ENCODE measurements around the gene RNF114.

The RNF114 gene

GRCh38 chr20:49889001-49889934, 46.9 kb upstream of the RNF114 start:
- TF ChIP-seq TAF1 (IDR thresholded peaks at IDR 0.05; ENCODE audit: borderline replicate concordance, insufficient read depth, low read length) (no peak), REST (IDR thresholded peaks at IDR 0.05; ENCODE audit: insufficient read depth in 1 of 2, low read depth in 2 of 2, low read length in 2 of 2) (no peak), FOXP2 (optimal IDR thresholded peaks at IDR 0.05; ENCODE audit: borderline replicate concordance, extremely low read depth, extremely low read length, insufficient read depth) (no peak), SIN3A (IDR thresholded peaks at IDR 0.05; ENCODE audit: borderline replicate concordance, insufficient read depth, low read length) (no peak), POLR2AphosphoS5 (IDR thresholded peaks at IDR 0.05; ENCODE audit: low read depth, low read length) (no peak)

- TF ChIP-seq FOXP2 (optimal IDR thresholded peaks at IDR 0.05; ENCODE audit: borderline replicate concordance, extremely low read depth, extremely low read length, insufficient read depth), result no peak
Measured at GRCh38 chr20:49889935-49890333, 46.3 kb upstream of the RNF114 start.

- TF ChIP-seq FOXP2 (optimal IDR thresholded peaks at IDR 0.05; ENCODE audit: borderline replicate concordance, extremely low read depth, extremely low read length, insufficient read depth) (no peak), POLR2AphosphoS5 (IDR thresholded peaks at IDR 0.05; ENCODE audit: low read depth, low read length) (no peak), TAF1 (IDR thresholded peaks at IDR 0.05; ENCODE audit: borderline replicate concordance, insufficient read depth, low read length) (no peak), REST (IDR thresholded peaks at IDR 0.05; ENCODE audit: insufficient read depth in 1 of 2, low read depth in 2 of 2, low read length in 2 of 2) (no peak), SIN3A (IDR thresholded peaks at IDR 0.05; ENCODE audit: borderline replicate concordance, insufficient read depth, low read length) (no peak)
Measured at GRCh38 chr20:49890471-49891361, 45.5 kb upstream of the RNF114 start.

GRCh38 chr20:49891476-49892110, 44.6 kb upstream of the RNF114 start:
- TF ChIP-seq SIN3A (IDR thresholded peaks at IDR 0.05; ENCODE audit: borderline replicate concordance, insufficient read depth, low read length) (no peak), FOXP2 (optimal IDR thresholded peaks at IDR 0.05; ENCODE audit: borderline replicate concordance, extremely low read depth, extremely low read length, insufficient read depth) (no peak), TAF1 (IDR thresholded peaks at IDR 0.05; ENCODE audit: borderline replicate concordance, insufficient read depth, low read length) (no peak), REST (IDR thresholded peaks at IDR 0.05; ENCODE audit: insufficient read depth in 1 of 2, low read depth in 2 of 2, low read length in 2 of 2) (no peak), POLR2AphosphoS5 (IDR thresholded peaks at IDR 0.05; ENCODE audit: low read depth, low read length) (no peak)

- TF ChIP-seq SIN3A (IDR thresholded peaks at IDR 0.05; ENCODE audit: borderline replicate concordance, insufficient read depth, low read length) (no peak), REST (IDR thresholded peaks at IDR 0.05; ENCODE audit: insufficient read depth in 1 of 2, low read depth in 2 of 2, low read length in 2 of 2) (no peak), POLR2AphosphoS5 (IDR thresholded peaks at IDR 0.05; ENCODE audit: low read depth, low read length) (no peak), TAF1 (IDR thresholded peaks at IDR 0.05; ENCODE audit: borderline replicate concordance, insufficient read depth, low read length) (no peak), FOXP2 (optimal IDR thresholded peaks at IDR 0.05; ENCODE audit: borderline replicate concordance, extremely low read depth, extremely low read length, insufficient read depth) (no peak)
Measured at GRCh38 chr20:49892260-49892659, 43.9 kb upstream of the RNF114 start.
